HCT116 (cell line): ENCODE measurements around the gene LETMD1. TPM values are rescaled to one million over a fixed set of nuclear protein-coding genes. Genes with fewer than 3 reads are reported as not detected.

ENCODE experiments used
- ATAC-seq: fragments of 200-7000 bp; cut with Tn5 transposase; 2 replicates; pipeline ENCODE4 v1.9.1; 2020; ENCODE audit warnings: mild to moderate bottlenecking, moderate library complexity
- BruUV-seq: library from RNA; stranded (reverse); fragments of 400-500 nt; replicated peaks from 2 replicates; lab custom pipeline; 2021; lab: Mats Ljungman, UMichigan
- CTCF ChIA-PET: fragments of 300-600 bp; sonication (Branson Sonifier 250); formaldehyde crosslinking; loops from one replicate; lab custom pipeline; 2021; ENCODE audit warnings: antibody characterized with exemption; lab: Charles Lee
- POLR2A ChIA-PET: fragments of 300-600, 350-600 bp; sonication (Branson Sonifier 250); formaldehyde crosslinking; loops from one replicate; lab custom pipeline; 2021; ENCODE audit warnings: antibody characterized with exemption; lab: Charles Lee
- RAD21 ChIA-PET, 2 experiments: fragments of 300-600 bp; sonication (Branson Sonifier 250); formaldehyde crosslinking; loops; one replicate each; lab custom pipeline; 2023; ENCODE audit warnings: low total read pairs in 2 of 2; ENCODE audit not compliant: uncharacterized antibody in 2 of 2, unreplicated experiment in 2 of 2, low non-redundant PET in 1 of 2; lab: Charles Lee
- DNase-seq: peaks from one replicate; pipeline ENCODE4 v3.0.0-alpha.2; 2010; ENCODE audit warnings: low read depth, low spot score
- H2AFZ ChIP-seq: fragments of 200-600 bp; shearing (Covaris generic), sonication (generic); 2 replicates; pipeline ENCODE4 v1.6.1; 2017; ENCODE audit warnings: low read depth, mixed run types, mixed read lengths, antibody characterized with exemption, low read length; ENCODE audit not compliant: poor library complexity, severe bottlenecking
- H3K27ac ChIP-seq: 2 replicates; pipeline ENCODE4 v1.5.1; 2012; ENCODE audit warnings: low read depth, low read length
- H3K27me3 ChIP-seq: fragments of 200-600 bp; sonication (generic); 2 replicates; pipeline ENCODE4 v1.6.1; 2016; ENCODE audit warnings: mixed run types, low read length, mixed read lengths; ENCODE audit not compliant: insufficient read depth
- H3K36me3 ChIP-seq, 2 experiments: fragments of 200-500 bp in 1 of 2; fragments of 200-600 bp in 1 of 2; sonication (Bioruptor generic) in 1 of 2; sonication (generic) in 1 of 2; 2 replicates each; pipeline versions ENCODE4 v1.5.1 to v1.6.1; 2014 to 2016; ENCODE audit warnings: low read length in 2 of 2, inconsistent platforms in 1 of 2, mixed read lengths in 1 of 2, mixed run types in 1 of 2; ENCODE audit not compliant: insufficient read depth in 2 of 2, control insufficient read depth in 1 of 2
- H3K4me1 ChIP-seq, 2 experiments: fragments of 200-600 bp in 1 of 2; sonication (generic) in 1 of 2; 2 replicates each; pipeline versions ENCODE4 v1.5.1 to v1.6.1; 2012 to 2017; ENCODE audit warnings: low read length in 2 of 2, inconsistent platforms in 1 of 2, mild to moderate bottlenecking in 1 of 2, mixed read lengths in 1 of 2, mixed run types in 1 of 2, moderate library complexity in 1 of 2; ENCODE audit not compliant: insufficient read depth in 2 of 2, control insufficient read depth in 1 of 2
- H3K4me2 ChIP-seq: fragments of 200-600 bp; sonication (generic); 2 replicates; pipeline ENCODE4 v1.6.1; 2017; ENCODE audit warnings: mixed run types, low read length, mixed read lengths
- H3K4me3 ChIP-seq, 2 experiments: fragments of 200-600 bp in 1 of 2; sonication (generic) in 1 of 2; replicated peaks in 1 of 2; 2 replicates each; pipeline ENCODE4 v1.5.1; 2011 to 2016; ENCODE audit warnings: low read length in 2 of 2, control low read depth in 1 of 2, low read depth in 1 of 2, mild to moderate bottlenecking in 1 of 2, mixed read lengths in 1 of 2, mixed run types in 1 of 2
- H3K79me2 ChIP-seq: fragments of 200-600 bp; sonication (generic); 2 replicates; pipeline ENCODE4 v1.6.1; 2017; ENCODE audit warnings: mild to moderate bottlenecking, mixed run types, low read length, moderate library complexity, mixed read lengths; ENCODE audit not compliant: insufficient read depth
- H3K9ac ChIP-seq: fragments of 200-600 bp; sonication (generic); 2 replicates; pipeline ENCODE4 v1.6.1; 2016; ENCODE audit warnings: low read length, mixed read lengths
- H3K9me2 ChIP-seq: fragments of 200-600 bp; sonication (generic), shearing (Covaris generic); 2 replicates; pipeline ENCODE4 v1.6.1; 2017; ENCODE audit warnings: mixed run types, mild to moderate bottlenecking, moderate library complexity; ENCODE audit not compliant: insufficient read depth
- H3K9me3 ChIP-seq, 2 experiments: fragments of 200-500 bp in 1 of 2; fragments of 200-600 bp in 1 of 2; sonication (Bioruptor generic) in 1 of 2; sonication (generic) in 1 of 2; 2 replicates each; pipeline ENCODE4 v1.6.1; 2014 to 2017; ENCODE audit warnings: low read length in 2 of 2, mixed read lengths in 2 of 2, inconsistent platforms in 1 of 2, low read depth in 1 of 2, mild to moderate bottlenecking in 1 of 2, mixed run types in 1 of 2, moderate library complexity in 1 of 2; ENCODE audit not compliant: control insufficient read depth in 1 of 2, insufficient read depth in 1 of 2
- H4K20me1 ChIP-seq: fragments of 200-600 bp; sonication (generic), shearing (Covaris generic); 2 replicates; pipeline ENCODE4 v1.6.1; 2017; ENCODE audit warnings: mixed run types, mild to moderate bottlenecking, moderate library complexity; ENCODE audit not compliant: insufficient read depth
- CBX3 ChIP-seq: IDR thresholded peaks from 2 replicates; pipeline ENCODE4 v1.6.1; 2012; ENCODE audit warnings: low read depth
- EZH2phosphoT487 ChIP-seq: fragments of 200-600 bp; IDR thresholded peaks from 2 replicates; pipeline ENCODE4 v1.6.1; 2018; ENCODE audit warnings: antibody characterized with exemption, borderline replicate concordance
- JUND ChIP-seq: IDR thresholded peaks from 2 replicates; pipeline ENCODE4 v1.6.1; 2012
- POLR2A ChIP-seq: IDR thresholded peaks from 2 replicates; pipeline ENCODE4 v1.7.0; 2011; ENCODE audit warnings: borderline replicate concordance; ENCODE audit not compliant: insufficient read depth, insufficient read length; ENCODE audit errors: extremely low read depth
- RAD21 ChIP-seq: IDR thresholded peaks from 2 replicates; pipeline ENCODE4 v1.6.1; 2012; ENCODE audit warnings: low read depth, mild to moderate bottlenecking
- REST ChIP-seq: IDR thresholded peaks from 2 replicates; pipeline ENCODE4 v1.6.1; 2012; ENCODE audit warnings: low read depth
- ZNF274 ChIP-seq: fragments of 200-500 bp; sonication (Bioruptor generic); IDR thresholded peaks from 2 replicates; pipeline ENCODE4 v1.6.1; 2014; ENCODE audit warnings: mild to moderate bottlenecking, low read depth, low read length, inconsistent platforms
- intact Hi-C: fragments of 100-400 bp; cut with micrococcal nuclease; formaldehyde crosslinking; loops from 2 replicates; pipeline ENCODE4 v1.10.0; 2022
- total RNA-seq: library from RNA; stranded (reverse); gene quantifications from one replicate; pipeline ENCODE4 v1.2.1, GENCODE V29; 2021; ENCODE audit not compliant: unreplicated experiment
- TF ChIP-seq, protein P1 (sequence below): IDR thresholded peaks from 2 replicates; pipeline ENCODE4 v1.6.1; 2012

LETMD1 gene
- total RNA-seq, 1 experiment from 2014 or later: 70.8 TPM

GRCh38 chr12:51065530-51065929, 17.4 kb downstream of the LETMD1 start:
- H3K79me2 ChIP-seq: no peaks in the 10 kb centered on the region
- ATAC-seq: no peak
- H3K4me1 ChIP-seq: no peaks in the 10 kb centered on the region
- POLR2A ChIA-PET: no interaction called here
- no peak overlapping the region for H3K4me2 ChIP-seq
- RAD21 ChIA-PET: no interaction called here
- no peaks in the 10 kb centered on the region for H3K27me3 ChIP-seq
- H3K9me3 ChIP-seq: no peaks in the 10 kb centered on the region
- peaks cover 7 to 35% of the 10 kb centered on the region in 2 experiments; a peak in 3 of 4 replicates for H3K36me3 ChIP-seq
- H3K27ac ChIP-seq: no peak overlapping the region
- no peak overlapping the region for H3K4me3 ChIP-seq
- no peak overlapping the region for H3K9ac ChIP-seq
- no peak for DNase-seq
- intact Hi-C loops: no loop called here
- H4K20me1 ChIP-seq: no peaks in the 10 kb centered on the region
- H2AFZ ChIP-seq: no peak overlapping the region
- no TSS peak for BruUV-seq
- CTCF ChIA-PET: no interaction called here
- TF ChIP-seq CBX3 (no peak), REST (no peak), ZNF274 (no peak), JUND (no peak), RAD21 (no peak), POLR2A (no peak), EZH2phosphoT487 (no peak)
- TF ChIP-seq, protein P1, sequence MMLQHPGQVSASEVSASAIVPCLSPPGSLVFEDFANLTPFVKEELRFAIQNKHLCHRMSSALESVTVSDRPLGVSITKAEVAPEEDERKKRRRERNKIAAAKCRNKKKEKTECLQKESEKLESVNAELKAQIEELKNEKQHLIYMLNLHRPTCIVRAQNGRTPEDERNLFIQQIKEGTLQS: no peak
- no peaks in the 10 kb centered on the region for H3K9me2 ChIP-seq
